ENCODE data around the gene EFCAB6.

The EFCAB6 gene

DNA sequence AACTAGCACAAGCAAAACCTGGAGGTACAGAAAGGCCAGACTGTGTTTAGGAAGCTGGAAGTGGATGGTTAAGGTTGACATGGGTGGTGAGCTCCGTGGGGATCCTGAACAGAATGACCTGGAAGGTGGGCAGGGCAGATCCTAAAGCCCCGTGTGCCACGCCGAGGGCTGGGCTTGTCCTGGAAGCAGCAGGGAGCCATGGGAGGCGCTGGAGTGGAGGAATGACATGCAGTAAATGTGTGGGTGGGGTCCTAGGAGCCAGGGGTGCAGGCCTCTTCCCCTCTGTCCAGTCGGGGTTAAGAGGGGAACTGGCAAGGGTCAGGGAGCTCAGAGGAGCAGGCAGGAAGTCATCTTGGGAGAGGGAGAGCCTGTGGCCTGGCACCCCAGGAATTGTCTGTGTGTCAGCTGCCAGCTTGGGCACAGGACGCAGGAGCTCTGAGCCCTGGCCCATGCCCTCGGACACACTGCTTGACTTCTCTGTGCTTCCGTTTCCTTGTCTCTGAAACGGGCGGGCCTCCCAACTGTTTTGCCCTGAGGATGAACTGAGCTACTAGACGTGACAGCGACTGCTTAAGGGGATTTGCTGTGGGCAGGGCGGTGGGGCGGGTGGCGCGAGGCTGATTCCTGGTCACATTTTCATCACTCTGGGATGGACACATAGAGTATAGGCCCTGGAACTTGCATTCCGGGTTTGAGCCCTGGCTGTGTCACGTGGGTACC, 324.6 kb downstream of the EFCAB6 start:
- no peak for DNase-seq (ENCODE audit: low read depth in 2 of 2, low spot score in 1 of 2)

DNA sequence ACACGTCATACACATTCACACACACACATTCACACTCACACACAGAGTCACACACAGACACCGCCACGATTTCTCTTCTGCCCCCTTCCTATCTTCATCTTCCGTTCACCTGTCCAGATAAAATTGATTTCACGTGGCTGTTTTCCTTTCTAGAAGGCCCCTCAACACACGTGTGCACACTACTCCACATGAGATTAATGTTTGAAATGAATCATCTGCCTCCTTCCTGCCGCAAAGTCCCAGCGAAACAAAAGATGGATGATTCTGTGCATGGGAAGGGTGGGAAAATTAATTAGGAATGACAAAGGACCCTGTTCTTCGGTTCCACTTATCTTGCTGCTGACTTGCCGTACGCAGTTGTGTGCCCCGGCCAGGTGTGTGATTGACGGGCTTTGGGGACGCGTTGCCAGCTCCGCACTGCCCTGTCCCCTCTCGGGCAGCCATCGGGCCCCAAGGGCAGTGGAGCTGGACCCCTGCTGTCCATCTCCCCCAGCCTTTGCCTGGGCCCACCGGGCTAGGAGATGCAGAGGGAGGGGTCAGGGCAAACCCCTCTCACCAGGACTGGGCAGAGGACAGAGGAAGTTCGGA, 326.5 kb downstream of the EFCAB6 start:
- DNase-seq (ENCODE audit: low read depth in 2 of 2, low spot score in 1 of 2): no peak

DNA sequence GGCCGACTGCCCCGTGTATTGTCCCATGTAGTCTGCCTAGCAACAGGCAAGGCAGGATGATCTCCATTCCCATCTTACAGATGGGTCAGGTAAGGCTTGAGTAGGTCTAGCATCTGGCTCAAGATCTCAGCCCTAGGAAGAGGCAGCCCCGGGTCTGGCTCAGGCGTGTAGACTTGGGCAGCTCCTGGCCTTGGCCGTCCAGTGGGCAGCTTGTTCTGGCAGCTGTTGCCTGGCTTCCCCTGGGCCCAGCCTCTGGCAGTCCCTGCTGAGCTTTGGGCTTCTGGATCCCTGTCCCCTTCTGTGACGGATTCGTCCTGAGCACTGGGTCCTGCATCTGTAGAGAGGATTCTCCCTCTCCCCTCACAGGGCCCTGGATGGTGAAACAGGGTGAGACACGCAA, 327.9 kb downstream of the EFCAB6 start:
- DNase-seq (ENCODE audit: low read depth in 2 of 2, low spot score in 1 of 2): no peak

DNA sequence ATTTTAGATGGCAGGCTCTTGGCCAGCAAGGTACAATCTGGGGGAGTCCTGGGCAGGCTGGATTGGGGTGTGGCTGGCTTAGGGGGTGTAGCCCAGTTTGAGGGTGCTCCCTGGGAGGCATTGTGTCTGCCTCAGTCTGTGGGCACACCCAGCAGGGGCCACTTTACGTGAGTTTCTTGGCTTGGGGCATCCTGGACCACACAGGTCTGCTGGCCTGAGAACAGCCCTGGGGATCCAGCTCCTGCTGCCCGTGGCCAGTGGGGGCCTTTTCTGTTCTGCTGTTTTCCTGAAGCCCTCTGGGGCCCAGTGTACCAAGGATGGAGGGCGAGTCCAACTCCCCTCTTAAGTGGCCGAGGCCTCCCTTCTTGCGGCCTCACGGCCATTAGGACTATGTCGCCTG, 328.4 kb downstream of the EFCAB6 start:
- no peak for DNase-seq (ENCODE audit: low read depth in 2 of 2, low spot score in 1 of 2)

DNA sequence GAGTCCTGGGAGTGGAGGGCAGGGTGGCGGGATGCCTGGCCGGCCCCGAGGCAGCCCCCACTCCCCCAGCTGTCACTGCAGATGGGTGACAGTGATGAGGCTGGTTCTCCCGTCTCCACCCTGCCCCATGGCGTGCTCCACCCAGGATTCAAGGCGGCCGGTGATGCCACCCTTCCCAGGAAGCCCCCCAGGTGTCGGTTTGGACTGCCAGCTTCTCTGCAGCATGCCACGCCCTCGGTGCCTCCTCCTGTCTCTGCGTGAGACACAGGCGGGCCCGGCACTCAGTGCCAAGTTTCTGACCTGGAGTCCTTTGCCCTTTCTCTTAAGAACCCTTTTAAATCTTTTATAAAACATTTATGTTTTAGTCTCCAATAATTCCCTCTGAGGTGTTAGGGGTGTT, 328.8 kb downstream of the EFCAB6 start:
- DNase-seq (ENCODE audit: low read depth in 2 of 2, low spot score in 1 of 2): no peak

DNA sequence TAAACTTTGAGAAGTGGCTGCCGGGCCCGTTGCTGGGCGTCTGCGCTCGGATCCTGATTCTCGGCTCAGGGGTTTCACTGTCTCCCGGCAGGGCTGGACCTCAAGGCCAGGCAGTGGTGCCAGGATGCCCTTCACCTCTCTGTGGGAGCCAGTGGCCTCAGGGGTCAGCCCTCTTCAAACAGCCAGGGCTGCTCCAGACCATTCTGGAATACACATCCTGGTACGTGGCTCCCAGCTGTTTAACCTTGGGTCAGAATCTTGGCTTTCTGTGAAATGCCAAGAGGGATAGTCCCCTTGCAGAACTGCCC, 329.8 kb downstream of the EFCAB6 start:
- DNase-seq (ENCODE audit: low read depth in 2 of 2, low spot score in 1 of 2): no peak

DNA sequence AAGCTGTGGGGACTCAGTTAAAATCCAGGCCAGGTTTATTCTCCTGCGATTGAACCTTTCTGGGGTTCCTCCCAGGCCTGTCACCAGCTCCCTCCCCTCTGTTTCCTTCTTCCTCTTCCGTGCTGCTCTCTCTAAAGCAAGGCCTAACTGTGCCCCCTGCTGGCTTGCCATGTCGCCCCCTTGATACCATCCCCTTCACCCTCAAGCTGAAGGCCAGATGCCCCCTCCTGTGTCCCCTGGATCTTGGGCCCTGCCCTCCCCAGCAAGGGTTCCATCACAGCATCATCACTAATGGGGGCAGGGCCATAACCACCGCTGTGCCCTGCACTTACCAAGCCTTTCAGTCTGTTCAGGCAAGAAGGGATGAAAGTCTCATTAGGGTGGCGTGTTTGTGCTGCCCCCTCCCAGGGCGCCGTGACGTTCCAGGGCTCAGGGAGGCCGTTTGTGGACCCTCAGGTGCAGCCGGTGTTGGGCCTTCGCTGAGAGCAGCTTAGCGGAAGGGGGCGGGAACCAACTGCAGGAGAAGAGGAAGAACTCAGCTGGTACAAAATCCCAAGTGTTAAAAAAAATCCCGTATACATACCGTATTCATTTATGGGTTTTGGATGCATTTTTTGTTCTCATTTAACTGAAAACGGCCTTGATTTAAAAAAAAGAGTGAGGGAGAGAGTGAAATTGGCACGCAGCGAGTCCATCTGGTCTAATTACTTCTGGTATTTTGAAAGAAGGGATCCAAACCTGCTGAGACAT, 330.4 kb downstream of the EFCAB6 start:
- no peak for DNase-seq (ENCODE audit: low read depth in 2 of 2, low spot score in 1 of 2)

DNA sequence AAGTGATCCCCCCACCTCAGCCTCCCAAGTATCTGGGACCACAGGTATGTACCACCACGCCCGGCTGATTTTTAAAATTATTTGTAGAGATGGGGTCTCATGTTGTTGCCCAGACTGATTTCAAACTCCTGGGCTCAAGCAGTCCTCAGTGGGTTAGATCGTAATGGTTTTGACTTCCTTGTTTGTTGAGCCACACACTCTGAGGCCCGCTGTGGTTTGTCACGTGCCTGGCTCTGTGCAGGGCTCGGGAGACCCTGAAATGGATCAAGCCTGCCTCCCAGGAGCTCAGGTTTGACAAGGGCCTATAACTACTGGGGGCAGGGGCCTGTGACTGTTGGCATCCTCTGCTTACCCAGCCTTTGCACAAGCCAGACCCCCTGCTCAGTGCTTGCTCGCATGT, 332.1 kb downstream of the EFCAB6 start:
- DNase-seq (ENCODE audit: low read depth in 2 of 2, low spot score in 1 of 2): no peak

DNA sequence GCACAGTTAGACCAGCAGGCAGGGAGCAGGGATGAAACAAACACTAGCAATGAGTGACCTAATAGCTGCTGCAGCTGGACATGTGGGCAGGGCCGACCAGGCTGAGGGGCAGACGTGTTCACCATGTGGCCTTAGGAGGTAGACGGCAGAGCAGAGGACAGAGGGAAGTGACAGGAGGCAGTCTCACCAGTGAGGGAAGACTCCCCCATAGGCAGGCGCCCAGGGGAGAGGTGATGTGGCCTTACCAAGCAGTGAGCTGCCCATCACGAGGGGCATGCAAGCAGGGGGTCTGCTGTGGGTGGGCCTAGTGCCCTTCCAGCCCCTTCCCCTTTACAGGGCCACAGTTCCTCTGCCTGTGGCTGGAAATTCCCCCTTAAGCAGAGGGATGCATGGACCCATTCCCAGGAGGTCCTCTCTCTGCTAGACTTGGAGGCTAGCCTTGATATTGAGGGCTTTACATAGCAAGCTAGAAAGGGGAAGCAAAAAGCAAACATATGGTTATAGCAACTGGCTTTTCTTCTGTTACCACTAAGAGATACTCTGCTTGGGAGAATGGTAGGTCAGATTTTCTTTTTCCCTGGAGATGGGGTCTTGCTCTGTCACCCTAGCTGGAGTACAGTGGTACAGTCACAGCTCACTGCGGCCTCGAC, 332.7 kb downstream of the EFCAB6 start:
- no peak for DNase-seq (ENCODE audit: low read depth in 2 of 2, low spot score in 1 of 2)
